HTR-8/SVneo (cell line): ENCODE data around the gene OAS1.
"Not testable (repeated sequence)": the region's sequence is repeated elsewhere in the genome, so short reads cannot be mapped to it uniquely, and the experiment has no call there.

Experiments used
- DNase-seq: peaks from one replicate; pipeline ENCODE4 v3.0.0; 2011; ENCODE audit warnings: low spot score, mixed read lengths; ENCODE audit not compliant: insufficient read length
- FAIRE-seq: peaks from 2 replicates; lab custom pipeline; 2011; peaks lifted over from hg19 to GRCh38; lab: Jason Lieb, UNC

The OAS1 gene

GRCh38 chr12:112933129-112933505 lies 26.4 kb downstream of the OAS1 start:
- FAIRE-seq (no peak), DNase-seq (no peak)

- no peak for FAIRE-seq
- DNase-seq = no peak
Observed at GRCh38 chr12:112936264-112936663, 29.5 kb downstream of the OAS1 start.

DNA sequence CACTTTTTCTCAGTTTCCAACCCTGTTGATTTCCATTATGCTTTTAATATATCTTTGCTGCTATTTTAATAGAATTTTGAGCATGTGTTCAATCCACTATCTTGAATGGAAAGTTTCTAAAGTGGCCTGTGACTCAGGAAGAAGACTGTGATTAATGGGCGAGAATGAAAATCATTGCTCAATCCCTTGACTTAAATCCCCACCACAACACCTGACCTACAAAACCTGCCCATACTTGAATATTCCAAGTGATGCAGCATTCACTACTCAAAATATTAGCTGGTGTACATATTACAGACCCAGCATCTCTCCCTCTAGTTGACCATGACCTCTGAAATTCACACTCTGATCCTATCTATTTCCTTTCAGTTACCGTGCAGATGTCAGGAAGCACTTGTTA lies 30.2 kb downstream of the OAS1 start:
- DNase-seq (no peak), FAIRE-seq (no peak)

DNA sequence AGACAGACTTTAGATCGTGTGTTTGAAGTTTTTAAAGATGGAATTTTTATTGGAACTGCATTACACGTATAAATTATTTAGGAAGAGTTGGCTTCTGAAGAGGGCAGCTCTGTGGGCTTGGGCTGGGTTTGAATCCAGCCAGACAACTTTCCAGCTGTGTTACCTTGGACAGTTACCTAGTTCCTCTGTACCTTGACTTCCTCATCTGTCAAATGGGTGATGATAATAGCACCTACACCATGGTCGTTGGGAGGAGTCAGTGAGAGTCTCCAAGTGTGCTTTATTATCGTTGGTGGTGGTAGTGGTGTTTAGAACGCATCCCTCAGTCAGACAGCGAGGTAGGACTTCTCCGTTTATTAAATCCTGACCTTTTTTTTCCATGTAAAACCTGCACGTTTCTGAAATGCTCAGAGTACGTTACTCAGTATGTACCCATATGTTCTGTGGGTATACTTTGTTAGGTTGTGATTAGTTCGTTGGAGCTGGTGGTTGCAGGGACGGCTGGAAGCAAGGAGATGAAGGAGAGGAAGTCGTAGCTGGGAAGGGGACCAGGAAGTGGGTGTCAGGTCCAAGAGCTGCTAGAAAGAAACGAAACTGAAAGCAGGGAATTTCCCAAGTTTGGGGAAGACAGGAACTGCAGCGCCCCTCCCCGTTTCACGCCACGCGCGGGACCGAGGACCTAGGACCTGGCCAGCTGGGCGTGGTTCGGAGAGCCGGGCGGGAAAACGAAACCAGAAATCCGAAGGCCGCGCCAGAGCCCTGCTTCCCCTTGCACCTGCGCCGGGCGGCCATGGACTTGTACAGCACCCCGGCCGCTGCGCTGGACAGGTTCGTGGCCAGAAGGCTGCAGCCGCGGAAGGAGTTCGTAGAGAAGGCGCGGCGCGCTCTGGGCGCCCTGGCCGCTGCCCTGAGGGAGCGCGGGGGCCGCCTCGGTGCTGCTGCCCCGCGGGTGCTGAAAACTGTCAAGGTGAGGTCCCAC lies 31.3 kb downstream of the OAS1 start, which contains the start of gene OAS3:
Gene OAS3 (plus strand): TSS at position 734 of the 979 bp plus-strand sequence. CDS start 57 bp downstream, at position 791.
- DNase-seq (peak; percentile 76), FAIRE-seq (no peak)

DNA sequence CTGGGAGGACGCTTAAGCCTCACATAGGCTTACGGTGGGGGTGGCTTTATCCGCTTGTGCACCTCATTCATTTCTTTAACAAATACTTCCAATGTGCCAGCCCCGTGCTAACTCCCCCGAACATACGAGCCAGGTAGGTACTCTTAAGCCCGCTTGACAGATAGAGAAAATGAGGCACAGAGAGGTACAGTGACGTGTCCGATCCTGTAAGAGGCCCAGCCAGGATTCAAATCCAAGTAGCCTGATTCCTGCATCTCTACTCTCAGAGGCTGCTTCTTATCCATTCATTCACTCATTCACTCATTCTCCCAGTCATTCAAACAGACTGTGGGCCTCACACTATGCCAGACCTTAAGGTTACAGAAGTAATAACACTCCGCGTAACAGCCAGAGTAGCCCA lies 32.0 kb downstream of the OAS1 start:
- FAIRE-seq (no peak), DNase-seq (no peak)

- DNase-seq (no peak), FAIRE-seq (no peak)
Observed at GRCh38 chr12:112939761-112940381, 33.1 kb downstream of the OAS1 start.

GRCh38 chr12:112941528-112942335 lies 35.0 kb downstream of the OAS1 start:
- FAIRE-seq = no peak

GRCh38 chr12:112942572-112942971 lies 35.8 kb downstream of the OAS1 start:
- no peak for FAIRE-seq
- DNase-seq = no peak

More at GRCh38 chr12:112941528-112942335, 35.0 kb downstream of the OAS1 start:
- no peak for DNase-seq

DNA sequence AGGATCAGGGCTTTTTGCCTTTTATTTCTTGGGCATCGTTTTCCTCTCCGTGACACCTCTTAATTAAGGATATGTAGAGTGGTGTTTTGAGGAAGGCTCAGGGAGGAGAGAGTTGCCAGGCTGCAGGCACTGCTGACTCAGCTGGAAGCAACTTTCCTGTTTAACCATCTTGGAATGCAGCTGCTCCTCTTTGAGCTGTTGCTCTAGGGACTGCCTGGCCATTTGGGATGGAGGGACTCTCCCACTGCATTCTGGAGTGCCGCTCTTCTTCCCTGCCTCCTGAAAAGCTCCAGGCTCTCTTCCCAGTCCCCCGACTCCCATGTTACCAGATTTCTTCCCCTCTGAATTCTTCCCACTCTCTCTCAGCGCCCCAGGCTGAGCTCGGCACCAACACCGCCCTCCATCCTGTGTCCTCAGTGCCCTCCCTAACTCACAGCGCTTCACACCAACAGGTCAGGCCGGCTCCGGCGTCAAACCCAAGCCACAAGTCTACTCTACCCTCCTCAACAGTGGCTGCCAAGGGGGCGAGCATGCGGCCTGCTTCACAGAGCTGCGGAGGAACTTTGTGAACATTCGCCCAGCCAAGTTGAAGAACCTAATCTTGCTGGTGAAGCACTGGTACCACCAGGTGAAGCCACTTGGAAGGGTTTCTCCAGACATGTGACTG lies 37.4 kb downstream of the OAS1 start:
- FAIRE-seq (peak; percentile 36), DNase-seq (no peak)

DNA sequence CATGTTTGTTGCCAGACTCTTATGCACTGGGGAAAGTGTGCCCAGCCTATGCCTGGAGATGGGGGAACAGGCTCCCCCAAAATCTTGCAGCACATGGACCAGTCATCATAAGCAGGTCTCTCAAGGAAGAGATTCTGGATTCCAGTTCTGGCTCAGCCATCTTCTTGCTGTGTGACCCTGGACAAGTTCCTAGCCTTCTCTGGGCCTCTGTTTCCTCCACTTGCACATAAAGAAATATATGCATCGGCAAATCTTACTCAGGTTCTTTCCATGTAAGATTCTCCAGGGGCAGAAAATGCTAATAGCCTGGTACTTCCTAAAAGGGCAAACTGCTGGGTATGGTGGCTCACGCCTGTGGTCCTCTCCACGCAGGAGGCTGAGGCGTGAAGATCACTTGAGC lies 38.8 kb downstream of the OAS1 start:
- DNase-seq (no peak), FAIRE-seq (no peak)

DNA sequence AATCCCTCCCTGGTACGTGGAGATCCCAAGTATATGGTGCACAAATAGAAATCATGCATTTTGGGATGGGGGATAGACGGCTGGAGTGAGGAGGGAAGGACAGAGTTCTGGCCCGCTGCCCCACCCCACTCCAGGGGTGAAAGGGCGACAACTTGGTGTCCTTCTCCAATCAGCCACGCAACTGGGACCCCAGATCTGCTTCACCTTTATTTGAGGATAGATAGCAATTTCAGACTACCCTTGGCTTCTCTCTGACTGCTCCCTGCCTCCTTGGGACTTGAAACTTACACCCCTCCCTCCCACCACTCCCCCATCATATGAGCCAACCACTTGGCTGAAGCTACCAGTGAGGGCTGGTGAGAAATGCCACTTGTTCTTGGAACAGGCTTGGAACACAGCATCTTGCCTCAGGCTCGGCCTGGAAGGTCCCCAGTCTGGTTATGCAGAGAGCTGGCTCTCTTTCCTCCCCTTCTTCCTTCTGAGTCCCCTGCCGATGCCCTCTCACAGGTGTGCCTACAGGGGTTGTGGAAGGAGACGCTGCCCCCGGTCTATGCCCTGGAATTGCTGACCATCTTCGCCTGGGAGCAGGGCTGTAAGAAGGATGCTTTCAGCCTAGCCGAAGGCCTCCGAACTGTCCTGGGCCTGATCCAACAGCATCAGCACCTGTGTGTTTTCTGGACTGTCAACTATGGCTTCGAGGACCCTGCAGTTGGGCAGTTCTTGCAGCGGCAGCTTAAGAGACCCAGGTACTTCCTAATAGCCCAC lies 39.7 kb downstream of the OAS1 start:
- FAIRE-seq (no peak), DNase-seq (no peak)

DNA sequence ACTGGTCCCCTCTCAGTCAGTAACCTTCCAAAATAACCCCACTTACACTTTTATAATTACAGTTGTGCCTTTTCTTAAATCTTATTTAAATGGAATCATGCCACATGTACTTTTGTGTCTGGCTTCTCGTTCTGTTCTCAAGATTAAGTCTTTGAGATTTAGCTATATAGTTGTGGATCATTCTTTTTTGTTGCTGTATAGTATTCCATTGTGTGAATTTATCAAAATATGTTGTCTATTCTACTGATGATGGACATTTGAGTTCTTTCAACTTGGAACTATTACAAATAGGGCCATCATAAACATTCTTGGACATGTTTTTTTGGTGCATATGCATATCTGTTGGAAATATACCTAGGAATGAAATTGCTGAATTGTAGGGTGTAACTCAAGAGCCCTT lies 40.6 kb downstream of the OAS1 start:
- FAIRE-seq (no peak), DNase-seq (no peak)

DNA sequence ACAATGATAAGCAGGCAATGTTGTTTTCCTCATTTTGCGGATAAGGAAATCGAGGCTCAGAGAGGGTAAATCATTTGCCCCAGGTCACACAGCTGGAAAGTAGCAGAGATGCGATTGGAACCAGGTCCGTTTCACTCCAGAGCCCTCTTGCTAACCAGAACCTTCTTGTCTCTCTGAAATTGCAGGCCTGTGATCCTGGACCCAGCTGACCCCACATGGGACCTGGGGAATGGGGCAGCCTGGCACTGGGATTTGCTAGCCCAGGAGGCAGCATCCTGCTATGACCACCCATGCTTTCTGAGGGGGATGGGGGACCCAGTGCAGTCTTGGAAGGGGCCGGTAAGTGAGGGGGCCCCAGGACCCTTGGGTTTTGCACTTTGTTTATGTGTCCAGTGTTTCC lies 41.0 kb downstream of the OAS1 start:
- DNase-seq = no peak
- FAIRE-seq = no peak

DNA sequence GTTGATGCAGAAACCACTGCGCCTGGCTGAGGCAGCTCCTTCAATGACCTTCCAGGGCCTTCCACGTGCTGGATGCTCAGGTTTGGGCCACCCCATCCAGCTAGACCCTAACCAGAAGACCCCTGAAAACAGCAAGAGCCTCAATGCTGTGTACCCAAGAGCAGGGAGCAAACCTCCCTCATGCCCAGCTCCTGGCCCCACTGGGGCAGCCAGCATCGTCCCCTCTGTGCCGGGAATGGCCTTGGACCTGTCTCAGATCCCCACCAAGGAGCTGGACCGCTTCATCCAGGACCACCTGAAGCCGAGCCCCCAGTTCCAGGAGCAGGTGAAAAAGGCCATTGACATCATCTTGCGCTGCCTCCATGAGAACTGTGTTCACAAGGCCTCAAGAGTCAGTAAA lies 42.0 kb downstream of the OAS1 start:
- FAIRE-seq = no peak

GRCh38 chr12:112950701-112951100 lies 43.9 kb downstream of the OAS1 start:
- FAIRE-seq (no peak), DNase-seq (no peak)

More for the DNA sequence above, 42.0 kb downstream of the OAS1 start:
- no peak for DNase-seq

- not testable (repeated sequence) for DNase-seq, FAIRE-seq
Observed at GRCh38 chr12:112957125-112957524, 50.4 kb downstream of the OAS1 start.

- no peak for FAIRE-seq
- no peak for DNase-seq
Observed at GRCh38 chr12:112961074-112961473, 54.3 kb downstream of the OAS1 start.

DNA sequence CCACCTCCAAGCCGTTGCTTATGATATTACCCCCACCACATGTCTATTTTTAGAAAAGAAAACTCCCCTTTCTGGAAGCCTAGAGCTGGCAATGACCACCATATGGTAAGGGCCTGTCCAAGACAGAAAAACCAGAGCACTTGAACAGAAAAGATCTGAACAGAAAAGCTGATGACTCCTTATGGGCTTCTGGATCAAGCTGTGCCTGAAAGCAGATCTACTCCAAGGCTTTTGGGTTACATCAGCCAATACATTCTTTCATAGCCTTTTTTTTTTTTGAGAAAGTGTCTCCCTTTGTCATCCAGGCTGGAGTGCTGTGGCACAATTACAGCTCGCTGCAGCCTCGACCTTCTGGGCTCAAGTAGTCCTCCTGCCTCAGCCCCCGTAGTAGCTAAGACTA lies 54.8 kb downstream of the OAS1 start:
- no peak for DNase-seq
- no peak for FAIRE-seq

- DNase-seq = no peak
- no peak for FAIRE-seq
Observed at GRCh38 chr12:112962561-112962960, 55.8 kb downstream of the OAS1 start.
